GM18526 (cell line): ENCODE results near the gene HMX2.

Experiments used
- POLR2A ChIP-seq: IDR thresholded peaks from 3 replicates; pipeline ENCODE4 v1.6.1; 2011; ENCODE audit not compliant: insufficient read length; ENCODE audit errors: extremely low read depth

The HMX2 gene

DNA sequence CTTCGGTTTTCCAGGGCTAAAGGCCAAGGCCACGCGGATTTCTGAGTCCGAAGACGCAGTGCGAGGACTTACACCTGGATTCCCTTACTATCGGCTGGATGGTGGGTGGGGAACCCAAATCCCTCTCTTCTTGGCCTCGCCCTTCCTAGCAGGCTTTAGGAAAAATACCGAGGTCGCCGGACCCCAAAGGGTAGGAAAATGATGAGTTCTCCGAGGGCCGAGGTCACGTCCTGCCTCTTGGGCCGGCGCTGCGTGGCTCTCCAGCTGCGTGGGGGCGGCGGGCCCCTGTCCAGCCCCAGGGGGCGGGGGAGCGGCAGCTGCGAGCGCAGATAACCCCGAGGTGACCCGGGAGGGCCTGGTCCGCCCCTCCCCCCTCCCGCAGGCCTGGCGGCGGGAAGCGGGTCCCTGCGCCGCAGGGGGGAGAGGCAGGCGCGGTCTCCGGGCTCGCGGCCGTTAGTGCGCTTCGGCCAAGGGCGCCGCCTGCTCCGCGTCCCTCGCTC is 13.0 kb upstream of the HMX2 start:
- TF ChIP-seq POLR2A: no peak

DNA sequence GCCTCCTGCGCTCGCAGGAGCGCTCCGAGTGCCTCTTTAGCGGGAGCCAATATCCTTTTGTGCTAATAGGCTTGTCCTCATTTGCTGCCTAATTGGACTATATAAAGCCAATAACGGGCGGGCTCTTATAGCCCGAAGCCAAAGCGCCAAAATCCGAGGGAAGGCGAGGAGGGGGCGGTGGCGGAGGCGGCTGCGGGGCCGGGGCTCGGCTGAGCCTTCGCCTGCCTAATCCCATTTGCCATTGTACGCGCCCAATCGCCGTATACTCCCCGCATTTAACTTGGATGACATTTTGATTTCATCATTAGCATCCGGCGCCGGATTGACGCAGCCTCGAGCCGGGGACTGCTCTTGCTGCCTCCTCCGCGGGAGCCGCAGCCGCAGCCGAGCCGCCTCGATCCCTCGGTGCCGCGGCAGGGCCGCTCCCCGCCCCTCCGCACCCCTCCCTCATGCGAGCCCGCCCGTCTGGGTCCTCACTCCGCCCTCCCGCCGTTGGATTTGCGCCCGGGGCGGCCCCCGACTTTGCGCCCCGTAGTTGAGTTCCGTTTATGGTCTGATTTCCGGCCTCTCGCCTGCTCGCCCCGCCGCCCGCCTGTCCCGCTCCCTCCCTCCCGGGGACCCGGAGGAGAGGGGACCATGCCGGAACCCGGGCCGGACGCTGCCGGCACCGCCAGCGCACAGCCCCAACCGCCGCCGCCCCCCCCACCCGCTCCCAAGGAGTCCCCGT is 12.4 kb upstream of the HMX2 start, which contains the start of gene HMX3:
TSS of gene HMX3 (plus strand) at position 556 of the 727 bp plus-strand sequence. CDS start at position 637, 81 bp downstream.
- no peak for TF ChIP-seq POLR2A

DNA sequence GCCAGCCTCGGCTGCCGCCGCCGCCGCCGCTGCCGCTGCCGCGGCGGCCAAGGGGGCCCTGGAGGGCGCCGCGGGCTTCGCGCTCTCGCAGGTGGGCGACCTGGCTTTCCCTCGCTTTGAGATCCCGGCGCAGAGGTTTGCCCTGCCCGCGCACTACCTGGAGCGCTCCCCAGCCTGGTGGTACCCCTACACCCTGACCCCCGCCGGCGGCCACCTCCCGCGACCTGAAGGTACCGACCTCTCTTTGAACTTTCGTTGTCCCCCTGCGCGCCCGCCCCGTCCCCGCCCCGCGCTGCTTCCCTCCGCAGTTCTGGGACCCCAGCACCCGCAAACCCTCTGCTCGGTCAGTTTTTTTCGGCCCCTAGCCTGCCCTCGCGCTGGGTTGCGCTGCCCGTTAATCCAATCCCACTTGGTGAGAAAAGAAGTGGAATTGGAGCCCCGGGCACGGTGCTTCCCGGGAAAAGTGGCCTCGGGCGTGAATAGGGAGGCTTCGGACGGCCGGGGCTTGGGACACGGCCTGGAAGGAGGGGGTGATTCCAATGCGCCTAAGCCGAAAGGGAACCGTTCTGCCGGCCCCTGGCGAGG is 11.6 kb upstream of the HMX2 start:
- no peak for TF ChIP-seq POLR2A

DNA sequence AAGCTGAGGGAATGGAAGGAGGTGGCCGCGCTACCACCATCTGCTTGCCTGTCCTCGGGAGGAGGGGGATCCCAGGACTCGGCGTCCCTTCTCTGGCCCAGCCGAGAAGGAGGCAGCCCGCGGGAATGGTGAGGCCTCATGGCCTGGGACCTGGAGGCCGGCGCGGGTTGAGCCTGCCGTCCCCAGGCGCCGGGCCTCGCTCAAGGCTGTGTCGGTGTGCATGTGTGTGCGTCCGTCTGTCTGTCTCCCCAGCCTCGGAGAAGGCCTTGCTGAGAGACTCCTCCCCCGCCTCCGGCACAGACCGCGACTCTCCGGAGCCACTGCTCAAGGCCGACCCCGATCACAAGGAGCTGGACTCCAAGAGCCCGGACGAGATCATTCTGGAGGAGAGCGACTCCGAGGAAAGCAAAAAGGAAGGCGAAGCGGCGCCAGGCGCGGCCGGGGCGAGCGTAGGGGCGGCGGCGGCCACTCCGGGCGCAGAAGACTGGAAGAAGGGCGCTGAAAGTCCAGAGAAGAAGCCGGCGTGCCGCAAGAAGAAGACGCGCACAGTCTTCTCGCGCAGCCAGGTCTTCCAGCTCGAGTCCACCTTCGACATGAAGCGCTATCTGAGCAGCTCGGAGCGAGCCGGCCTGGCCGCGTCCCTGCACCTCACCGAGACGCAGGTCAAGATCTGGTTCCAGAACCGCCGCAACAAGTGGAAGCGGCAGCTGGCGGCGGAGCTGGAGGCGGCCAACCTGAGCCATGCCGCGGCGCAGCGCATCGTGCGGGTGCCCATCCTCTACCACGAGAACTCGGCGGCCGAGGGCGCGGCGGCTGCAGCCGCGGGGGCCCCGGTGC is 10.9 kb upstream of the HMX2 start:
- no peak for TF ChIP-seq POLR2A

DNA sequence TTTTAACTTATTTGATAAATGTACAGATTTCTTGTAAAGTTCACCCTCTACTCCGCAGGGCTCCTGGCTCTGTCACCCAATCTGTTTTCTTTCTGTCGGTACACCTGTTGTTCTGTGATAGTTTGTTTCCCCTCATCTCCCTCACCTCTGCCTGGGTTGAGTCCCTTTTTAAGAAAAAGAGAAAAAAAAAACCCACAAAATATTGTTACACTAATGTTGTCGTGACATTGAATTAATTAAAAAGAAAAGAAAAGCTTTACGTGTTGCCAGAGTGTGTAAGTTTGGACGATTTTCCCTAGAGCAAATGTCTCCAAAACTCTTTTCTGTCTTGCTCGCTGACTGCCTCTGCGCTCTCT is 8.8 kb upstream of the HMX2 start:
- TF ChIP-seq POLR2A: no peak

DNA sequence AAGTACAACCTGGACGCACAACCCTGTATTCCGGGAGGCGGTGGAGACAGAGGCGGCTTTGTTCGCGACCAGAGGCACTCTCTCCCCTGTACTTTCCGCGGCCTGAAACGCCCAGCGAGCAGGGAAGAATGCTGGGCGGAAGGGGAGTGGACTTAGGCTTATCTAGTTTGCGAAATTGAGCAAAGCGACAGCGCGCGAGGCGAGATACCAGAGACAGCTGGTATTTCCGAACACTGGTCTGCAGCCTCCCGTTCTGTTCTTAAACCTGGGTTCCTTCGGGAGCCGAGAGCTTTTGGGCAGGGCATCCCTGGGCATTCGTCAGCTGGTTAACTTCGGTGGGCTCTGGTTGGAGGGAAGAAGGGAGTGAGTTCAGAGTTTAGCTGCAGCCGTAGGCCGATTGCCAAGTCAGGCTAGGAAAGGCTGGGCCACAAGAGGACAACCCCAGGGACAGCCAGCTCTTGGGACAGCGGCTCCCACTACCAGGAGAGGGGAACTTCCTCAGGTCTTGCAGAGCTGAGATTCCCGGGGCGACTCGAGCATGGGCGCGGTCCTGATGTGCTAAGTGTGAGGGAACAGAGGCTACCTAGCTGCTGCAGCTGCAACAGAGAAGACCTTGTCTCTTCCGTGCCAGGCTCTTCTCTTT is 8.3 kb upstream of the HMX2 start:
- TF ChIP-seq POLR2A: no peak

DNA sequence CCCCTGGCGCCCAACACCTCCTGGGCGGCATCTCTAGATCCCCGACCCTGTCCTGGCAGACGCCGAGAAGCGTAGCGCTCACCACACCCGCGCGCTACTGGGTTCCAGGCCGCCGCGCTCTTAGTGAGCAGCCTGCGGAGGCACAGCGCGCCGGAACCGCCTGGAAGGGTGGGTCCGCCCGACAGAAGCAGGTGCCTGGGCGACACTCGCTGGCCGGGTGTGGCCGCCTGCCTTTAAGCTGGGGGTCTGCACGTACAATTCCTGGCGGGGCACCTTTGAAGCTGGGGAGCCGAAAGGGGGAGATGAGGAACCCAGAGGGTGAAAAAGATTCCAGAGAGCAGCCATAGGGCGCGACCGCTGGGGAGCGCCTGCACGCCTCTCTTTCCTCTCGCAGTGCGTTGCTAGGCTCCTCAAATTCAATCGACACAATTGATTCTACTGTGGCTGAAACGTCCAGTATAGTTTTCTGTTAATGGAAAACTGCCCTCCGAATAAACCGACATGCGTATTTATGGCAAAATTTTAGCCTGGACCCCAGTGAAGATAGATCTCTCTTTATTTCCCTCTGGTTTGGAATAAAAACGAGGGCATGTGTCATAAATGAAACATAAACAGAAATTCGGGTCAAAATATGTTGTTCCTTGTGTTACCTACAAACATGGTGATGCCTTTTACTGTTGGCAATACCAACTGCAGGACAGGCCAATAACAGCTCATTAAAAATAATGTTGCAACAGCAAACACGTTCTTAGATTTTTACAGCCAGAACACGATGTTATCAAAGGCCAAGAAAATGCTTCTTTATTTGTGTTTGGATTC is 7.6 kb upstream of the HMX2 start:
- TF ChIP-seq POLR2A: no peak

DNA sequence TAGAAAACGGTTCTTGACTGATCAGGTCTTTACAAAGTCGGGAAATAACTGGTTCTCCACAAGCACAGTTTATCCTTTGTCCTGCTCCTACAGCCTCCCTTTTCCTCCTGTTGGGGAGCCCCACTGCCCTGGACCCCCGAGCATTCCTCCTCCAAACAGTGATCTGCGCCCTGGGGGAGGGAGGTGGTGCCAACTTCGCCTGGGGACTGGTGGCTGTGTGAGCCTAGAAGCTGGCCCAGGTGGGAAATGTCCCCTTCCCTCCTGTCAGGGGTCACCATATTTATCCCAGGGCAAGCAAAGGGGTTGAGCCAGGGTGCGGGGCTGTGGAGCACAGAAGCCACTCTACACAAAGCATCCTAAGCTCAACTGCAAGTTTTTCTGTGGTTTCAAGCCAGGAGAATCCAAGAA is 6.9 kb upstream of the HMX2 start:
- no peak for TF ChIP-seq POLR2A

DNA sequence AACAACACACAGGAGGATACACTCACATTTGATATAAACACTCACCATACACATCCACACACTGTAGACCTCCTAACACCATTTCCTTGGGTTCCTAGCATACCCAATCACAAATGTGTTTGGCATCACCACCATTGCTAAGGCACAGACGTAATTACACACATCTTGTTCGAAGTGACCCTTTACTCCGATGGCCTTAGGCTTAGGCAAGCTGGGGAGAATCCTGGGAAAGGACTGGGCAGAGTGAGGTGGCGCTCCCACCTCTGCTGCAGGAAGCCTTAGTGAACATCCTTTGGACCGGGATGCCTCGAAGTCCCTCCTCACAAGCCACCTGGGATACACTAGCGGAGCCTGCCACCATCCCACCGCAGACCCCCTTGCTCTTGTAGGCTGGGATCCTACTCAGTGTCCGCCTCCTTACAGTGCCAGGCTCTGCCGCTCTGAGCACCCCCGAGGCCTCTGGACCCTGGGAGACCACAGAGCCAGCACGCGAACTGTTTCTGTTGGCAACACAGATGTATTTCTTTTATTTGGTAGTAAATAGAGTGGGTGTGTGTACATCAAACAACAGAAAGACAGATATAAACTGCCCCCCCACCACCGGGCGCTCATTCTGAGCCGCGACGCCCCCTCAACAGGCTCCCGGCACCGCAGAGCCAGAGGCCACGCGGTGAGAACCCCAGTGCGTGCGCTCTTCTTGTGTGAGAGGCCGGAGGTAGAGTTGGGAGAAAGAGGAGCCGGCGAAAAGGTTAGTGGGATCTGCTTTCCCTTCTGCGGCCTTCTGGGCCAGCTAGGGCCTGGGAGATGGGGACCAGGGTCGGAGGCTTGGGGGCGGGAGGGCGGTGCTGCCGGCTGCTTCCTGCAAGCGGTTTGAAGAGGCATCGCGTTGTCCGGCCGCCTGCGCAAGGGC is 5.9 kb upstream of the HMX2 start:
- no peak for TF ChIP-seq POLR2A

DNA sequence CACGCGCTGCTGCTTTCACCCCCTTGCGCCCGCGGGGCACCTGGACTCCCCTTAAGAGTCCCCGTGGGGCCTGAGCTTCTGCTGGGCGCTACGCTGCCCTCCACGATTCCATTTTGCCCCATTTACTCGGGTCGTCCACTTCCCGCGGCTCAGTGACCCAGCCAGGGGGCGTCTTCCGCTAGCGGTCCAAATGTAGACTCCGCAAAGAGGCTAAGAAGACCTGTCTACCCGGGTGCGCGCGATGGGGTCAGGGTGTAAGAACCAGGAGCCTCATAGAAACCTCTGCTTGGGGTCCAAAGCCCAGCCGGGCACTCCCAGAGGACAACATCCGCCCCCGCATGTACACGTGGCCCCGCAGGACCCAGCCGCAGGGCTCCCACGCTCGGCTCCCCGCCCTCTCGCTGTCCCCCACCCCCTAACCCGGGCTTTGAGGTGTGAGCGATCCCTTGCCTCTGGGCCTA is 5.2 kb upstream of the HMX2 start:
- TF ChIP-seq POLR2A: no peak

DNA sequence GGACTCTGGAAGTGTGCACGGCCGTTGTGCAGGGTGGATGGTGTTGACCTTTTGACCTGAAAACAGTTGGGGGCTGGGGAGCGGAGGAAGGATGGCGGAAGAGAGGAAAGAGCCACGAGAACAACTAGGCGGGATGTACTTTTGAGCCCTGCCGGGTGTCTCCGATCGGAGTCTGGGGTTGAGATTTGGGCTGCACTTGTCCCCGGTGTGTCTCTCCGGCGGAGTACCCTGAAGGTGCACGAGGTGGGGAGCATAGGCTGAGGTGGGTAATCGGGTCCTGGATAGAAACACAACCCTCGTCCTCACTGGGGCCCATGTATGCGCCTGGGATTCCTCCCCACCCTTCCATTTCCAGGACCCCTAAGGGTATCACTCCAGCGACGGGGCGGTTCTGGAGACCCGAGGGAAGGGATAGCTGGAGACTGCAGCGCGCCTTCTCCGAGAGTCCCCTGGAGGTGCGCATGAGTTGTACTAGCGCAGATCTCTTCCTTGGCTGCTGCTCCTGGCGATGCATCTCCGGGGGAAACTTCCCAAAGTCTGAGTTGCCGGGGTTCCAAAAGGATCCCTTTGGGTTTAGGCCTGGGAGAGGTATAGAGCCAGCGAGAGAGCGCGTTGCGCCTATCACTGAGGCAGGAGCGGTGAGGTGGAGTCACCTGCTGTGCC is 4.6 kb upstream of the HMX2 start:
- TF ChIP-seq POLR2A: no peak

DNA sequence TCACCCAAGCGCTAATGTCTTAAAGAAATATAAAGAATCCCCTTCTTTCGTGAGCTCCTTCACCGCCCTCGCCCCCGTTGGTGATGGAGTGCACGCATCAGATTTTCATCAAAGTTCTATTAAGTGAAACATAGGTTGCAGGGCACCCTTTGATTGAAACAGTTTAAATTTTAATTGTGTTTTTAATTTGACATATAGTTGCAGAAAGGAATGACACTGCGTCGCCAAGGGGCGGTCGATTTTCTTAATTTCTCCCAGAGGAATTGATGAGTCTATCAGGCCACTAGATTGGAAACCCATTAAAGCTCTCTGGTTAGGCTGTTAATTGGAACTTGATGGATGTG is 4.1 kb upstream of the HMX2 start:
- TF ChIP-seq POLR2A: no peak
